Osteoblast (primary cell): ENCODE measurements around the gene MUC6. TPM values are rescaled to one million over a fixed set of nuclear protein-coding genes. Genes with fewer than 3 reads are reported as not detected.
A peak's percentile ranks its signal among the peaks of the same experiment; 100 is the strongest.

Experiments used
- DNase-seq: peaks from one replicate; pipeline ENCODE4 v3.0.0; 2011; ENCODE audit warnings: low spot score, mixed read lengths; ENCODE audit not compliant: insufficient read length; ENCODE audit errors: missing footprints
- H2AFZ ChIP-seq: 2 replicates; pipeline ENCODE4 v1.6.0; 2011; ENCODE audit warnings: mild to moderate bottlenecking, low read length
- H3K27ac ChIP-seq: 2 replicates; pipeline ENCODE4 v1.5.1; 2011; ENCODE audit warnings: mild to moderate bottlenecking, low read depth, low read length, moderate library complexity
- H3K27me3 ChIP-seq: 2 replicates; pipeline ENCODE4 v1.6.0; 2012; ENCODE audit warnings: mild to moderate bottlenecking, control low read depth, inconsistent platforms, low read length, moderate library complexity; ENCODE audit not compliant: insufficient read depth
- H3K36me3 ChIP-seq: 2 replicates; pipeline ENCODE4 v1.5.1; 2011; ENCODE audit warnings: mild to moderate bottlenecking, low read length, control low read depth, moderate library complexity; ENCODE audit not compliant: insufficient read depth
- H3K4me1 ChIP-seq: 2 replicates; pipeline ENCODE4 v1.5.1; 2011; ENCODE audit warnings: mild to moderate bottlenecking, low read length, control low read depth, moderate library complexity; ENCODE audit not compliant: insufficient read depth
- H3K4me2 ChIP-seq: 2 replicates; pipeline ENCODE4 v1.6.0; 2011; ENCODE audit warnings: mild to moderate bottlenecking, low read length; ENCODE audit not compliant: insufficient read depth
- H3K4me3 ChIP-seq: fragments of 200-600 bp; sonication (generic); 3 replicates; pipeline ENCODE4 v1.5.1; 2012; ENCODE audit warnings: mild to moderate bottlenecking, low read length, inconsistent platforms; ENCODE audit not compliant: insufficient read depth
- H3K79me2 ChIP-seq: 2 replicates; pipeline ENCODE4 v1.6.0; 2012; ENCODE audit warnings: mild to moderate bottlenecking, low read length, control low read depth, inconsistent platforms; ENCODE audit not compliant: insufficient read depth
- H3K9me3 ChIP-seq: 2 replicates; pipeline ENCODE4 v1.5.1; 2011; ENCODE audit warnings: low read depth, low read length, control low read depth
- H4K20me1 ChIP-seq: 2 replicates; pipeline ENCODE4 v1.6.0; 2012; ENCODE audit warnings: mild to moderate bottlenecking, low read length, control low read depth; ENCODE audit not compliant: insufficient read depth
- total RNA-seq: library from RNA; depleted of rRNA; stranded (reverse); fragments of >200 nt; gene quantifications from 2 replicates; pipeline ENCODE4 v1.2.3, GENCODE V29; 2012
- TF ChIP-seq, protein P1 (sequence below): IDR thresholded peaks from 2 replicates; pipeline ENCODE4 v1.5.1; 2011; ENCODE audit warnings: mild to moderate bottlenecking, low read depth, low read length, moderate library complexity; ENCODE audit errors: extremely low read depth

The MUC6 gene
- total RNA-seq, 1 donor, result not detected

- Histone ChIP-seq H3K27me3 (no peaks in the 10 kb centered on the region), H4K20me1 (peaks cover 42% of the 10 kb centered on the region), H3K4me3 (no peak overlapping the region), H3K4me1 (peaks cover 3% of the 10 kb centered on the region), H3K4me2 (no peak overlapping the region), H3K9me3 (no peaks in the 10 kb centered on the region), H3K79me2 (peaks cover 12% of the 10 kb centered on the region), H3K27ac (no peak overlapping the region), H2AFZ (no peak overlapping the region), H3K36me3 (peaks cover 25% of the 10 kb centered on the region)
- TF ChIP-seq, protein P1, sequence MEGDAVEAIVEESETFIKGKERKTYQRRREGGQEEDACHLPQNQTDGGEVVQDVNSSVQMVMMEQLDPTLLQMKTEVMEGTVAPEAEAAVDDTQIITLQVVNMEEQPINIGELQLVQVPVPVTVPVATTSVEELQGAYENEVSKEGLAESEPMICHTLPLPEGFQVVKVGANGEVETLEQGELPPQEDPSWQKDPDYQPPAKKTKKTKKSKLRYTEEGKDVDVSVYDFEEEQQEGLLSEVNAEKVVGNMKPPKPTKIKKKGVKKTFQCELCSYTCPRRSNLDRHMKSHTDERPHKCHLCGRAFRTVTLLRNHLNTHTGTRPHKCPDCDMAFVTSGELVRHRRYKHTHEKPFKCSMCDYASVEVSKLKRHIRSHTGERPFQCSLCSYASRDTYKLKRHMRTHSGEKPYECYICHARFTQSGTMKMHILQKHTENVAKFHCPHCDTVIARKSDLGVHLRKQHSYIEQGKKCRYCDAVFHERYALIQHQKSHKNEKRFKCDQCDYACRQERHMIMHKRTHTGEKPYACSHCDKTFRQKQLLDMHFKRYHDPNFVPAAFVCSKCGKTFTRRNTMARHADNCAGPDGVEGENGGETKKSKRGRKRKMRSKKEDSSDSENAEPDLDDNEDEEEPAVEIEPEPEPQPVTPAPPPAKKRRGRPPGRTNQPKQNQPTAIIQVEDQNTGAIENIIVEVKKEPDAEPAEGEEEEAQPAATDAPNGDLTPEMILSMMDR, result no peak
- peak; percentile 97 for DNase-seq
Measured at GRCh38 chr11:980438-981357, 55.8 kb downstream of the MUC6 start.

DNA sequence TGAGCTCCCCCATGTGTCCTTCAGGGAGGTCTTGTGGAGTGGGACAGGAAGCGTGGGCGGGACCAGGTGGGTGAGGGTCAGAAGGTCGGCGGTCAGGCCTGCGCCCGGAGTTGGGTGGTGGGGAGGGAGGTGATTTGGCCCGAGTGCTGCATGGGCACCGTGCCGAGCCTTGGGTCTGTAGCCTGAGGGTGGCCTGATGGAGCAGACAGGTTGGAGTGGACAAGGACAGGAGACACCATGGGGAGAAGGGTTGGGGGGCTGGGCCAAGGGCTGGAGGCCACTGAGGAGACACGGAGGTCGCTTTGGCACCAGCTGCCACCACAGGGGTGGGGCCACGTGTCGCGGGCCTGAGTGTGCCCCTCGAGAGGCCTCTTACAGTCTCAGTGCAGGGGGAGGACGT lies 57.7 kb downstream of the MUC6 start:
- H4K20me1 ChIP-seq, result peaks cover 46% of the 10 kb centered on the region

DNA sequence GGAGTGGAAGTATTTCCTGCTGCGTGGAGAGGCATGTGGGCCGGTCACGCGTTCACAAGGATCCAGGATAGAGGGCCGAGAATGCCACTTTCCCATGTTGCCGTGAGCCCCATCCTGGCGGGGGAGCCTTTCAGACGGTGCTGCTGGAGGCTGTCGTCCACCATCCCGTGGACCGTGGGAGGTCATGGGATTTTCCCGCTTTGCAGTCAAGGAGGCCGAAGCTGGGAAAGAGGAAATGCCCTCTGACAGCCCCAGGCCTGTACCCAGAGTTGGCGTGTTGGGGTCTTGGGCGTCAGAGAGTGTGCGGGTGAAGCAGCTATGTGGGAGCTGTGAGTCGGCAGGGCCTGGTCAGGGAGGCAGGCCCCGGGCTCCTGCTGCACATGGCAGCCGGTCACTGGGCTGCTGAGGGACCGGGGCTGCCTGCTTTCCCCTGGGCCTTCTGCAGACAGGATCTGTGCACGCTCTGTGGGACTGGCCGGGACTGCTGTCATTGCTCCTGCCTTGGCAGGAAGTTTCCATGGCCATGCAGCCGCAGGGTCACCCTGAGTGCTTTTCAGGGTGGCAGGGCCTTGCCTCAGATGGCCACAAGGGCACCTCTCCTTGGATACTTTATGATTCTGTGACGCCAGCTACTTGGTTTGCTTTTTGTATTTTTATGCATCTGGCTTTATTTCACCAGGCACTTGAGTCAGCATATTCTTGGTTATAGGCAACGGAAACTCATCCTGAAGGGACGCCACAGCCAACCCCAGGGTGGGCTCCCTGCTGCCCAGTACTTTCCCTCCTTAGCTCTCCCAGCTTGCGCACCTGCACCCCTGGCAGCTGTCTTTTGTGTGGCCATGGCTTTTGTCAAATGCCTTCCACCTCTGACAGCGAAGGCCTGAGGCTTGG lies 58.4 kb downstream of the MUC6 start:
- H3K27me3 ChIP-seq, result no peaks in the 10 kb centered on the region
- no peak overlapping the region for H2AFZ ChIP-seq
- peaks cover 47% of the 10 kb centered on the region for H4K20me1 ChIP-seq
- peaks cover 3% of the 10 kb centered on the region for H3K4me1 ChIP-seq
- no peak overlapping the region for H3K27ac ChIP-seq
- TF ChIP-seq, protein P1, result no peak
- H3K4me3 ChIP-seq, result no peak overlapping the region
- peaks cover 9% of the 10 kb centered on the region for H3K79me2 ChIP-seq
- DNase-seq, result peak; percentile 57
- no peak overlapping the region for H3K4me2 ChIP-seq
- peaks cover 7% of the 10 kb centered on the region for H3K36me3 ChIP-seq
- H3K9me3 ChIP-seq, result no peaks in the 10 kb centered on the region

More for the DNA sequence above, 57.7 kb downstream of the MUC6 start:
- Histone ChIP-seq H3K79me2 (peaks cover 10% of the 10 kb centered on the region), H3K4me2 (no peak overlapping the region), H3K9me3 (no peaks in the 10 kb centered on the region), H3K27me3 (no peaks in the 10 kb centered on the region), H3K4me3 (no peak overlapping the region), H2AFZ (no peak overlapping the region), H3K27ac (no peak overlapping the region), H3K4me1 (peaks cover 3% of the 10 kb centered on the region), H3K36me3 (peaks cover 6% of the 10 kb centered on the region)
- TF ChIP-seq, protein P1, result no peak
- DNase-seq, result peak; percentile 62
